Adipose tissue (tissue), 3 donors: ENCODE results near the gene PGLYRP2. TPM values are rescaled to one million over a fixed set of nuclear protein-coding genes. Genes with fewer than 3 reads are reported as not detected.

Experiments used
- H3K27ac ChIP-seq: one replicate; pipeline ENCODE4 v1.5.1; 2013; ENCODE audit warnings: low read depth, low read length
- whole genome bisulfite sequencing, 3 donors: extraction: QIAGEN DNeasy Blood & Tissue Kit; methylation state at CpG; one replicate each; pipeline ENCODE4 v1.1.7; 2013; 5-methylcytosine and 5-hydroxymethylcytosine counted together
- polyA plus RNA-seq, 3 donors: library from polyadenylated mRNA; stranded (reverse); fragments of 200-250 nt; gene quantifications; one replicate each; pipeline ENCODE4 v1.2.3, GENCODE V29; 2013
- donor health status: healthy with polysubstance abuse.
- donor health status: Bipolar disorder and iron deficiency.
- donor health status: healthy.

The PGLYRP2 gene
- polyA plus RNA-seq, 3 donors: 0.06 TPM; not detected in 2

GRCh38 chr19:15463861-15464371 is 15.4 kb downstream of the PGLYRP2 start:
- WGBS, 3 donors: 18 to 29% (median 28%) methylated on average over 24 to 25 of the region's 25 CpGs
- peak overlapping the region; percentile 46 for H3K27ac ChIP-seq

GRCh38 chr19:15461694-15462093 is 17.6 kb downstream of the PGLYRP2 start:
- 40 to 88% (median 83%) methylated on average over 2 of the region's 2 CpGs for WGBS, 3 donors
- H3K27ac ChIP-seq: no peak overlapping the region

GRCh38 chr19:15457701-15458484 is 21.4 kb downstream of the PGLYRP2 start:
- H3K27ac ChIP-seq: no peak overlapping the region
- 14 to 53% (median 52%) methylated on average over 43 to 54 of the region's 54 CpGs for WGBS, 3 donors

GRCh38 chr19:15456871-15457700 is 22.2 kb downstream of the PGLYRP2 start:
- WGBS, 3 donors: 11 to 50% (median 38%) methylated on average over 85 to 86 of the region's 86 CpGs
- H3K27ac ChIP-seq: no peak overlapping the region

GRCh38 chr19:15456441-15456840 is 22.9 kb downstream of the PGLYRP2 start:
- no peak overlapping the region for H3K27ac ChIP-seq
- WGBS, 3 donors: 29 to 61% (median 56%) methylated on average over 14 of the region's 14 CpGs

DNA sequence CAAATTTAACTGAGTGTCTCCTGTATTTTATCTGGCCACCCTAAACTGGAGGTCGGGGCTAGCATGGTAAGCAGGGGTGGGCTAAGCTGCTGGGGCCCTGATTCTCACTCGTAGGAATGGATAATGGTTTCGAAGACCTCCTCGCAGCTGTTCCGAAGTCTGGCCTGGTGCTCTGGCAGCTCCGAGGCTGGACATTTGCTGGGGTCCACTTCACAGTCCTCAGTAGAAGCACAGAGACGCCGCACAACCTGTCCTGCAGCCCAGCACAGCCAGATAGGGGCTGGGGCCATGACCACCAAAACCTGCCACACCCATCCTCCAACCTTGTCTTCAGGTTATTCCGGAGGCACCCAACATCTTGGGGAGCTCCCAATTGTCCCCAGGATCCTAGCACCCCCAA is 23.3 kb downstream of the PGLYRP2 start:
- WGBS, 3 donors: 80 to 93% (median 90%) methylated on average over 9 of the region's 9 CpGs
- H3K27ac ChIP-seq: no peak overlapping the region

DNA sequence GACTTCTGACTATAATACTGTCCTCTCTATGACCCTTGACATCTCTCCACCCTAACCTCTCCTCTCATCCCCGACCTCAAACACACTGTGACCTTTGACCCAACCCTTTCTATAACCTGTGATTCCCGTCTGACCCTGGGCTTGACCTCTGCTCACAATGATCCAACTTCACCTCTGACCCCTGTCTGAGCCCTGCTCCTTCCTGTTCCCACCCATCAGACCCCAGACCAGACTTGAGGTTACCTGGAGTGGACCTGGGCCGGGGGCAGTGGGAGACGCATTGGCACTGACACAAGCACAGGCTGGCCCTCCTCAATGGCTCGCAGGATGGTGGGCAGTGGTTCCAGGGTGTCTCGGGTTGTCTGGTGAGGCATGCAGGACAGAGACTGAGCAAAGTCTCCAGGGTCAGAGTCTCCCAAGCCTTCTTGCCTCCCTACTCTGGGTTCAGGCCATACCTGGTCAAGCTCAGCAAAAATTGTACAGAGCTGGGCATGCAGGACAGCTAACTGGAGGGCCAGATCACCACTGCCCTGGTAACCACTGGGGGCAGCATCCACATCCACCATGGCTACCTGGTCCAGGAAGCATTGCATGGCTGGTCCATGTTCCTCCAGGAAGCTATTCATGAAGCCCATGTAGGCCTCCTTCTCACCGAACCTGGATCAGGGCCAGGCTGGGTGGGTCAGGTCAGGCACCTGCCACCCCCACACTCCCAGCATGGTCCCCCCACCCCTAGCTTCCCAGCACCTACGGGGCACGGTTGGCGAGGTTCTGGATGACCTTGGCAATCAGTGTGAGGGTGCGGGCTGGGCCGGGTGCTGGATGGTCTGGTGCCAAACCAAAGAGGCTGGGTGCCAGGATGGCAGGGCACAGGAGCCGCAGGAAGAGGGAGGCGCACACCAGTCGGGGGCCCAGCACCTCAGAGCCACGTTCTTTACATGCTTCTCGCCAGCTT is 25.1 kb downstream of the PGLYRP2 start:
- whole genome bisulfite sequencing, 3 donors: 56 to 84% (median 82%) methylated on average over 17 of the region's 17 CpGs
- no peak overlapping the region for H3K27ac ChIP-seq

GRCh38 chr19:15453091-15453578 is 26.2 kb downstream of the PGLYRP2 start:
- no peak overlapping the region for H3K27ac ChIP-seq
- WGBS, 3 donors: 10 to 53% (median 30%) methylated on average over 38 to 44 of the region's 44 CpGs

- WGBS, 3 donors: 8 to 48% (median 39%) methylated on average over 33 to 37 of the region's 37 CpGs
- no peak overlapping the region for H3K27ac ChIP-seq
These were observed 26.9 kb downstream of the PGLYRP2 start for GRCh38 chr19:15452111-15453047.

- WGBS, 3 donors: 86 to 100% (median 98%) methylated on average over 1 of the region's 1 CpG
- H3K27ac ChIP-seq: no peak overlapping the region
These were observed 28.8 kb downstream of the PGLYRP2 start for GRCh38 chr19:15450528-15450890.

DNA sequence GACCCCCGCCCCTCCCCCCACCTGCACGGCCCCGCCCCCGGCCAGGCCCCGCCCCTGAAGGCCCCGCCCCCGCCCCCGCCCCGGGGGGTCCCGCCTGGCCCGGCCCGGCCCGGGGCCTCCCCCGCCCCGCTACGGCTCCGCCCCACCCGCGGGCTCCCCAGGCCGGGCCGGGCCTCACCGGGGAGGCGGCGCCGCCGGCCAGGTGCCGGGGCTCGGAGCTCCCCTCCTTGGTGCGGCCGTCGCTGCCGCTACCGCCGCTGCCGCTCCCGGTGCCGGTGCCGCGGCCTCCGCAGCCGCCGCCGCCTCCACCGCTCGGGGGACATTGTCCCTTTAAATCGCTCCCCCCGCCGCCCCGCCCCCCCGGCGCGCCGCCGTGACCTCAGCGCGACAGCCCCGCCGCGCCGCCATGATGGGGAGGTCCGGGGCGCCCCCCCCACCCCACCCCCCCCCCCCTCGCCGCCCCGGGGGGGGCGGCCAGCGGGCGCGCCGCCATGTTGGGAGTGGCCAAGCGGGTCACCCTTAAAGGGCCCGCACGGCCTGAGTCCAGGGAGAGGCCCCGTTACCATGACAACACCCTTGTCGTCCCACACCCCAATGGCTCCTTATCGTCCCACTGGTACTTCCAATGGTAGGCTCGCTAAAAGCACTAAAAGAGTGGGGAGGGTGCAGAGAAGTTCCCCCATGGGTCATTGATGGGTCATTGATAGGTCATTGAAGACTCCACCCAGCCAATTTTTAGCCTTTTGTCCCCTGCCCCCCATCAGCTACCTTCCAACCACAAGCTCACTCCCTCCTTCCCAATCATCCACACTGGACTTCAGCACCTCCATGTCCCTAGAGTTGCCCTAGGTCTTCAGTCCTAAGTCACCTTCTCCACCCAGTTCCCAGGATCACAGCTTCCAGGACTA is 29.4 kb downstream of the PGLYRP2 start, which contains the start of gene WIZ:
WIZ (minus strand) TSS at position 337 of the 908 bp plus-strand sequence. CDS start 1,649 bp downstream, outside the sequence.
- H3K27ac ChIP-seq: no peak within 1 kb of the TSS
- 3 to 4% (median 3%) methylated on average over 11 to 72 of the region's 77 CpGs for WGBS, 3 donors

GRCh38 chr19:15448778-15449619 is 30.3 kb downstream of the PGLYRP2 start:
- WGBS, 3 donors: 5 to 7% (median 5%) methylated on average over 20 to 43 of the region's 43 CpGs
- H3K27ac ChIP-seq: no peak overlapping the region

- H3K27ac ChIP-seq: no peak overlapping the region
- WGBS, 3 donors: 55 to 64% (median 63%) methylated on average over 16 to 17 of the region's 17 CpGs
These were observed 31.1 kb downstream of the PGLYRP2 start for GRCh38 chr19:15448044-15448777.

GRCh38 chr19:15447057-15447456 is 32.2 kb downstream of the PGLYRP2 start:
- WGBS, 3 donors: 66 to 89% (median 85%) methylated on average over 4 of the region's 4 CpGs

More at GRCh38 chr19:15447057-15447456, 32.2 kb downstream of the PGLYRP2 start:
- H3K27ac ChIP-seq: no peak overlapping the region
